GM19099 (cell line): Measurements from ENCODE around the gene TSHR.

Source experiments
- POLR2A ChIP-seq: IDR thresholded peaks from 3 replicates; pipeline ENCODE4 v1.6.1; 2011; ENCODE audit warnings: low read depth; ENCODE audit not compliant: insufficient read length; ENCODE audit errors: extremely low read depth

Gene TSHR

GRCh38 chr14:80977221-80977620 is 21.8 kb downstream of the TSHR start:
- TF ChIP-seq POLR2A, result no peak

DNA sequence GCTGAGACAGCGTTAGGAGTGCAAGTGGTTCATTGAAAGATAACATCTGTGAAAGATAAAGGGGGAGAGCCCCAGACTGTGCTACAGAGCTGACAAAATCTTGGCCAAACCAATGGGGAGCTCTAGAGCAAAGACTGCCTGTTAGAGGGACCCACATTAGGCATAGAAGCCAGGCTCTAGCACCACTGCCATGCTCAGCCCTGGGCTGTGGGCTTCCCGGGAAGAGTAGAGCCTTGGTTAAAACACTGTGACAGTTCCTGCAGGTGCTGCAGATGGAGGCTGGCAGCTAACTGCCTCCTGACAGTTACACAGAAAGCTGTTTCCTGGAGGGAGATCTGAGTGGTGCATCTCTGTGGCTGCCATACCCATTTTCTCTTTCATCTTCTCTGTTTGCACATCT is 23.0 kb downstream of the TSHR start:
- no peak for TF ChIP-seq POLR2A

- TF ChIP-seq POLR2A, result no peak
Measured at GRCh38 chr14:80979951-80980350, 24.5 kb downstream of the TSHR start.

GRCh38 chr14:80981156-80981555 is 25.7 kb downstream of the TSHR start:
- no peak for TF ChIP-seq POLR2A

DNA sequence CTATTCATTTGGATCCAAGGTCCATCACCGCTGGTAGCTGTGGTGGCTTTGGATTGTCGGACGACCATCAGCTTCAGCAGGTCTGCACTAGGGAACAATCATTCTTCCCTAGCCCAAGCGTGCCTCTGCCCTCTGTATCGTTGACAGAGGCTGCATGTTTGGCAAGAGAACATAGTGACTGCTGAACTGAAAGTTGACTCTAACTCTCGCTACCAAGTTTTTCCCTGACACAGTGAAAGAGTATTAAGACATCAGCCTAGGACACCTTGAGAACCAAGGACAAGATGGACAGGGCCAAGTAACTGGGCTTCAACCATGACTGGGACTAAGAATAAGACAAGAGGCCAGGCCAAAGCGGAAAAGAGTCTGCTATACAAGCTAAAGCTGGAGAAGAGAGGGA is 26.3 kb downstream of the TSHR start:
- TF ChIP-seq POLR2A, result no peak

GRCh38 chr14:80982711-80983110 is 27.3 kb downstream of the TSHR start:
- no peak for TF ChIP-seq POLR2A

DNA sequence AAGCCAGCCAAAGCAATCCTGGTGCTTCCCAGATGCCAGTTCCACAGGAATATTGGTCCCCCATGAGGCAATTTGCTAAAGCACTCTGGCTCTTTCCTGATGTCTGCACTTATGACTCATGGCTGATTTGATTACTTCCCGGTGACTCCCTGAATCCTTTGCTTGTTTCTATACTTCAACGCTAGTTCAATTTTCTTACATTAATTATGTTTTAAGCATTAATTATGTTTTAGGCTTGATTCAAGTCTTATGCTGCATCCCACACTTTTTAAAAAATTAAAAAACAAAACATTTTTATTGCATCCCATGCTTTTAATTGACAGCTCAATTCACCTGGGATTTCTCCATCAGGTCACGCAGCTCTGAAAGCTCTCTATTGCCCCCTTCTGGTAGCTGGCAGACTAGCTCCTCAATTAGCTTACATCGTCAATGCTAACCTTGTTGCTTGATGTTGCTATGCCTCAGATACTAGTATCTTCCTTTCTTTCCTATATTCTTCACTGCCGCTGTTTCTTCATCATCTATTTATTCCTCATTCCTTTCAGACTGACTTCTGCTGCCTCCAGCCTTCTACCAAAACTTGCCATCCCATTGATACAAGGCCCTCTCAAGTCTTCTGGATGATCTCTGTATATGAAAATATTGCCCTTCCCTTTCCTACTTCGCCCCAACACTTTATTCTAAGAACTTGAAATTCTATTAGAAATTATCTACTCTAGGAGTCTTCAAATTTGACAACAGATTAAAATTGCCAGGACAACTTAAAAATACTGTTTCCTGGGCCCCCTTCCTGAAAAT is 32.0 kb downstream of the TSHR start:
- TF ChIP-seq POLR2A, result no peak

DNA sequence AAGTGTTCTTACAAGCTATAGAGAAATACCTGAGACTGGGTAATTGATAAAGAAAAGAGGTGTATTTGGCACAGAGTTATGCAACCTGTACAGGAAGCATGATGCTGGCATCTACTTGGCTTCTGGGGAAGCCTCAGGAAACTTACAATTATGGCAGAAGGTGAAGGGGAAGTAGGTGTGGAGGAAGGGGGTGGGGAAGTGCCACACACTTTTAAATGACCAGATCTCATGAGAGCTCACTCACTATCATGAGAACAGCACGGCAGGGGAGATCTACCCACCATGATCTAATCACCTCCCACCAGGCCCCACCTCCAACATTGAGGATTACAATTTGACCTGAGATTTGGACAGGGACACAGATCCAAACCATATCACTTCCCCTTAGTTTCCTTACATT is 32.8 kb downstream of the TSHR start:
- no peak for TF ChIP-seq POLR2A

- no peak for TF ChIP-seq POLR2A
Measured at GRCh38 chr14:80988735-80989429, 33.5 kb downstream of the TSHR start.

DNA sequence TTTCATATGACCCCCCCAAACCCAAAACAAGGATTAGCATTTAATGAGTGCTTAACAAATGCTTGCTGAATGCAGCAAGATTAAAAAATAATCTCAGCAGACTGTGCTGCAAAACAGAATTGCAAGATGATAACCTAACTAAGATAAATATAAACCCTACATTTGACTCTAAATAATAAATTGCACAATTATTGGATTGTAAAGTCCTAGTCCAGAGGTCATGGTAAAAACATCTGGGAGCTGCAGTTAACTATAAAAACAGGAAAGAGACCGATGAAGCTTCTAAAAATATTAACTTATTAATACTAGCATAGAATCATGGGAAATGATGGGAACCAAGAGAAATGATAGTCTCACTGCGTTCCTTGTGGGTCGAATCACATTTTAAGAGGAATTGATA is 37.2 kb downstream of the TSHR start:
- no peak for TF ChIP-seq POLR2A

- TF ChIP-seq POLR2A, result no peak
Measured at GRCh38 chr14:80996049-80996901, 40.9 kb downstream of the TSHR start.

DNA sequence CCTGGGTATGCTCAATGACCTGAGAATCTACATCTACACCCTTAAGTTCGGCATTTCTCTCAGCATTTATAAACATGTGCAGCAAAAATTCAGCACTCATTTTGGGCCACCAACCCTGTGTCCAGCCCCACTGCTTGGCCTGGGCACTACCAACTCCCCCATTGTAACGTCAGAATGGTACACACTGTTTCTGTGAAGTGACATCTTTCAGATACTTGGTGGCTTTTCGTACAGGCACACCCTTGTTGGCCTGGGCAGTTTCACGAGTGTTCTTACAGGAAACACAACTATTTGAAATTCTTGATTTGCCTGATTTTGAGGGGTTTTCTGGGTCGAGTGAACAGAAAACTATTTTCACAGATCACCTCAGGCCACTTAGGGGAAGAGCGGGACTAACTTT is 46.0 kb downstream of the TSHR start:
- no peak for TF ChIP-seq POLR2A

DNA sequence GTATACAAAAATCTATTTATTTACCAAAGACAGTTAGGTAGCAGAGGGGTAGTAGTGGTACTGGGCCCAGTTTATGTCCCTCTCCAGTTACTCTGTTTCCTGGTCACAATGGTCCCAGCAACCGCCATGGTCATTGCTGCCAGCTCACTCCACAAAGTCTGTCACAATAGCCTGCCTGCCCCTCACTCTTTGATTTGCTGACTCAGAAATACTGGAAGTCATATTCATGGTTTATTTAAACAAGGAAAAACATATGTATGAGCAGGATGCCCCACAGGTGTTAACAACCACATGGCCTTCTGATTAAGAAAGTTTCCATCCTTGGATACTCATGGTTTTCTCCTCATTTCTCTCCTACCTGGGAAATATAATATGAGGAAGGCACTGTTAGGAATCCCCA is 49.2 kb downstream of the TSHR start:
- no peak for TF ChIP-seq POLR2A

DNA sequence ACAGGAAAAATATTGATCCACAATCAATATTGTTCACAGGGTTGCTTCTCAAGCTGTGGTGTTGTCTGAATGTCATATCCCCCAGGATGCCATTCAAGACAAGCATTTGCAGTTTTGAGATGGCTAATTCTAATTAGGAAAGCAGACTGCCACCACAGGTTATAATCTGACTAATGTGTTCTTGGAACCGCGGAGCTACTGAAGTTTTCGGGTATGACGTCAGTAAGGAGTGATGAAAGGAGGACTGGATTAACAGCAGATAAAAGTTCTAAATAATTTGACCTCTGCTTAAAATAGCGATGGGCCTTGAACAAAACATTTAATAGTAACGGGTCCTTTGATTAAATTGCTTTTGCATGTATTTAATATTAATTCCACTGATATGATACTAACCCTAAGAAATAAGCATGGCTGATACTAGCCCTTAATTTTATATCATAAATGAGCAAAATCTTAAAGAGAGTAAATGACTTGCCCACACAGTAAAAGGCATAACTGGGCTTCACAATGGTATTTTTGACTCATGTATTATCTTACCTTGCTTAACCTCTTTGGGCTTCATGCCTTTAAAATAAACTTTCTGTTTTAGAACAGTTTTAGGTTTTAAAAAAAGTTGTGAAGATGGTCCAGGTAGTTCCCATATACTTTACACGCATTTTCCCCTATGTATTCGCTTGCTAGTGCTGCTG is 50.3 kb downstream of the TSHR start:
- TF ChIP-seq POLR2A, result no peak

GRCh38 chr14:81006266-81006665 is 50.8 kb downstream of the TSHR start:
- TF ChIP-seq POLR2A, result no peak

DNA sequence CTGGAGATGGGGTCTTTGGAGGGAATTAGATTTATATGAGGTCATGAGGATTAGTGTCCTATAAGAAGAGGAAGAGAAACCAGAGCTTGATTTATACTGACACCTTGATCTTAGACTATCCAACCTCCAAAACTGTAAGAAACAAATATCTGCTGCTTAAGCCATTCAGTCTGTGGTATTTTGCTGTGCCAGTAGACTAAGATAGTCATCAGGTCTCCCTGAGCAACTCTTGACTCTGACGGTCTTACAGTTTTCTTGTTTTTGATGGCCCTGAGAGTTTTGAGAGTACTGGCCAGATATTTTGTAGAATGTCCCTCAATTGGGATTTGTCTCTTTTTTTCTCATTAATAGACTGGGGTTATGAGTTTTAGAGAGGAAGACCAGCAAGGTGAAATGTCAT is 51.7 kb downstream of the TSHR start:
- no peak for TF ChIP-seq POLR2A

DNA sequence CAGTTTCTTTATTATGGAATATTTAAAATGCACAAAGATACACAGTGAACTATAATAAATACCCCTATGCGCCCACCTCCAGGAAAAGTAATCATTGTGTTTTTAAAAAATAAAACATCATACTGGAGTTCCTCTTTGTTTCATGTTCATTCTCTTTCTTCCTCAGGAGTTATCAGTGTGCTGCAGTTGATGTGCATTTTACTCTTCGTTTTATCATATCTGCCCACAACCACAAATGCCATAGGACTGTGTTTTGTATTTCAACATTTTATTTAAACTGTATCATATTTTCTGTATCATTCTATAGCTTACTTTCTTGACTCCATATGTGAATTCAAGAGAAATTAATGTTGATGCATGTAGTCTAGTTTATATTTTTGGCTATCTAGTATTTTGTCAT is 53.9 kb downstream of the TSHR start:
- TF ChIP-seq POLR2A, result no peak
